ENCODE data around the gene ASTN2. TPM values are rescaled to one million over a fixed set of nuclear protein-coding genes. Genes with fewer than 3 reads are reported as not detected.

Gene ASTN2
- total and polyA plus RNA-seq, 10 of the 15 experiments (the other 5 are each of a cell fraction or from before 2014, with no cell fraction given) = 1.4 to 15.7 (median 7.0) TPM

- ChIA-PET POLR2A (no interaction called here), CTCF (no interaction called here), RAD21 (ENCODE audit: unreplicated experiment) (no interaction called here), SMC1A (ENCODE audit: uncharacterized antibody, unreplicated experiment) (no interaction called here)
- DNase-seq (ENCODE audit: low read depth, low spot score) (no peak), ATAC-seq (no peak), FAIRE-seq (no peak)
- H3K79me2 ChIP-seq (ENCODE audit: control insufficient read depth, insufficient read depth, low read length) = no peaks in the 10 kb centered on the region
- no peaks in the 10 kb centered on the region for H3K36me3 ChIP-seq (ENCODE audit: control insufficient read depth in 2 of 2, insufficient read depth in 2 of 2, low read length in 1 of 2)
- in situ Hi-C loops (cut with MboI) (no loop called here), intact Hi-C loops (cut with micrococcal nuclease; ENCODE audit: unreplicated experiment) (no loop called here)
- 45% methylated on average over 1 of the region's 1 CpG for WGBS (ENCODE audit: insufficient coverage, insufficient replicate concordance, low lambda C conversion rate, missing lambda C conversion rate)
- H3K4me1 ChIP-seq (ENCODE audit: control insufficient read depth, insufficient read depth, low read length) = no peaks in the 10 kb centered on the region
- no peak overlapping the region for H3K9ac ChIP-seq (ENCODE audit: control insufficient read depth, insufficient read depth, low read length)
- no peak overlapping the region for H3K4me3 ChIP-seq
- BruUV-seq (replicated peaks) = no TSS peak
- no peaks in the 10 kb centered on the region for H3K27me3 ChIP-seq (replicated peaks in 1 of 2; ENCODE audit: control insufficient read depth in 2 of 2, insufficient read depth in 2 of 2, low read length in 1 of 2)
- no peak overlapping the region for H3K4me2 ChIP-seq (ENCODE audit: control insufficient read depth, insufficient read depth)
- H4K20me1 ChIP-seq (ENCODE audit: control insufficient read depth, insufficient read depth) = no peaks in the 10 kb centered on the region; the same call in 1 of the 2 replicates
- H3K27ac ChIP-seq (ENCODE audit: control insufficient read depth, insufficient read depth) = no peak overlapping the region
- H3K9me3 ChIP-seq (replicated peaks; ENCODE audit: control insufficient read depth, insufficient read depth, low read length) = no peaks in the 10 kb centered on the region
- no peak overlapping the region for H2AFZ ChIP-seq (ENCODE audit: control insufficient read depth, low read depth, low read length)
- no peak for TF ChIP-seq STAT3 (IDR thresholded peaks at IDR 0.05; ENCODE audit: low read depth, low read length)
- TF ChIP-seq RELA (IDR thresholded peaks at IDR 0.05; ENCODE audit: borderline replicate concordance, partially characterized antibody) = no peak
- TF ChIP-seq CREB1 (IDR thresholded peaks at IDR 0.05; ENCODE audit: low read depth) = no peak
- TF ChIP-seq NFYA (IDR thresholded peaks at IDR 0.05; ENCODE audit: borderline replicate concordance, low read depth, low read length) = no peak
- no peak for TF ChIP-seq BCL3 (IDR thresholded peaks at IDR 0.05; ENCODE audit: borderline replicate concordance, insufficient read depth, low read depth, low read length, poor library complexity, severe bottlenecking)
- TF ChIP-seq HDAC2 (IDR thresholded peaks at IDR 0.05) = no peak
- TF ChIP-seq IKZF1 (conservative IDR thresholded peaks at IDR 0.05) = no peak
- TF ChIP-seq FOXM1 (IDR thresholded peaks at IDR 0.05; ENCODE audit: low read depth, low read length) = no peak
- TF ChIP-seq TBL1XR1 (IDR thresholded peaks at IDR 0.05; ENCODE audit: low read depth, low read length) = no peak
- TF ChIP-seq RCOR1 (conservative IDR thresholded peaks at IDR 0.05; ENCODE audit: low read depth, low read length) = no peak
- TF ChIP-seq CBX3 (IDR thresholded peaks at IDR 0.05; ENCODE audit: borderline replicate concordance, low read depth) = no peak
- no peak for TF ChIP-seq DPF2 (IDR thresholded peaks at IDR 0.05)
- no peak for TF ChIP-seq EZH2 (IDR thresholded peaks at IDR 0.05; ENCODE audit: borderline replicate concordance, control insufficient read depth, low read depth, low read length)
- TF ChIP-seq IKZF2 (IDR thresholded peaks at IDR 0.05) = no peak
- no peak for TF ChIP-seq MYC (IDR thresholded peaks at IDR 0.05; ENCODE audit: insufficient read depth, insufficient read length, insufficient replicate concordance, low read length, severe bottlenecking)
- no peak for TF ChIP-seq ZBED1 (IDR thresholded peaks at IDR 0.05; ENCODE audit: borderline replicate concordance)
- no peak for TF ChIP-seq ZBTB33 (IDR thresholded peaks at IDR 0.05)
- TF ChIP-seq FOS (IDR thresholded peaks at IDR 0.05; ENCODE audit: borderline replicate concordance, extremely low read depth, insufficient read length) = no peak
These were observed 932.1 kb downstream of the ASTN2 start for GRCh38 chr9:116482740-116483139.
